Neural cell (in vitro differentiated cells): Measurements from ENCODE around the gene TMEM63B. TPM values are rescaled to one million over a fixed set of nuclear protein-coding genes. Genes with fewer than 3 reads are reported as not detected.

Source experiments
- H2AFZ ChIP-seq: fragments of 200-600, 300-800 bp; sonication (generic), shearing (Covaris generic); 2 replicates; pipeline ENCODE4 v1.6.0; 2014; ENCODE audit warnings: low read depth, mild to moderate bottlenecking, antibody characterized with exemption, low read length, moderate library complexity
- H3F3A ChIP-seq: fragments of 200-600 bp; shearing (Covaris generic); 2 replicates; pipeline ENCODE4 v1.6.1; 2016; ENCODE audit warnings: mild to moderate bottlenecking, moderate library complexity, mixed read lengths, antibody characterized with exemption, low read length; ENCODE audit not compliant: insufficient read depth, poor library complexity, severe bottlenecking
- H3K27ac ChIP-seq: fragments of 200-600, 300-800 bp; sonication (generic), shearing (Covaris generic); 2 replicates; pipeline ENCODE4 v1.5.1; 2014; ENCODE audit warnings: mild to moderate bottlenecking, low read length, moderate library complexity
- H3K27me3 ChIP-seq: fragments of 300-800, 200-600 bp; sonication (generic), shearing (Covaris generic); 2 replicates; pipeline ENCODE4 v1.6.0; 2014; ENCODE audit warnings: mild to moderate bottlenecking, low read depth, low read length, moderate library complexity; ENCODE audit not compliant: insufficient read depth
- H3K36me3 ChIP-seq: fragments of 300-800, 200-600 bp; sonication (generic), shearing (Covaris generic); 2 replicates; pipeline ENCODE4 v1.5.1; 2014; ENCODE audit warnings: mild to moderate bottlenecking, antibody characterized with exemption, low read length, moderate library complexity; ENCODE audit not compliant: insufficient read depth
- H3K4me2 ChIP-seq: fragments of 300-800, 200-600 bp; sonication (generic), shearing (Covaris generic); 2 replicates; pipeline ENCODE4 v1.6.0; 2014; ENCODE audit warnings: mild to moderate bottlenecking, low read length
- H3K4me3 ChIP-seq: fragments of 300-800, 200-600 bp; sonication (generic), shearing (Covaris generic); 2 replicates; pipeline ENCODE4 v1.5.1; 2014; ENCODE audit warnings: mild to moderate bottlenecking, low read length, moderate library complexity
- H3K79me2 ChIP-seq: fragments of 200-600 bp; shearing (Covaris generic); replicated peaks from 2 replicates; pipeline ENCODE4 v1.6.0; 2014; ENCODE audit warnings: mild to moderate bottlenecking, low read length, moderate library complexity; ENCODE audit not compliant: insufficient read depth
- H3K9ac ChIP-seq: fragments of 300-800, 200-600 bp; sonication (generic), shearing (Covaris generic); 2 replicates; pipeline ENCODE4 v1.6.1; 2016; ENCODE audit warnings: mild to moderate bottlenecking, low read length, mixed read lengths
- H3K9me2 ChIP-seq: fragments of 200-600 bp; shearing (Covaris generic); 2 replicates; pipeline ENCODE4 v1.6.1; 2016; ENCODE audit warnings: mild to moderate bottlenecking, low read length, mixed read lengths; ENCODE audit not compliant: insufficient read depth
- H3K9me3 ChIP-seq: fragments of 200-600, 300-800 bp; sonication (generic), shearing (Covaris generic); 2 replicates; pipeline ENCODE4 v1.6.1; 2016; ENCODE audit warnings: mild to moderate bottlenecking, mixed run types, low read length, moderate library complexity, mixed read lengths
- H4K20me1 ChIP-seq: fragments of 200-600 bp; shearing (Covaris generic); 2 replicates; pipeline ENCODE4 v1.6.1; 2016; ENCODE audit warnings: mild to moderate bottlenecking, mixed run types; ENCODE audit not compliant: insufficient read depth
- EP300 ChIP-seq: fragments of 450-650 bp; conservative IDR thresholded peaks from 2 replicates; pipeline ENCODE4 v1.6.1; 2014; ENCODE audit warnings: antibody characterized with exemption, mild to moderate bottlenecking, moderate library complexity; ENCODE audit not compliant: poor library complexity, severe bottlenecking
- EZH2 ChIP-seq: fragments of 200-600, 300-800 bp; shearing (Covaris generic), sonication (generic); IDR thresholded peaks from 2 replicates; pipeline ENCODE4 v1.6.1; 2014; ENCODE audit warnings: antibody characterized with exemption, low read length, borderline replicate concordance, mild to moderate bottlenecking; ENCODE audit not compliant: insufficient read depth, poor library complexity, severe bottlenecking
- MXI1 ChIP-seq: fragments of 450-650 bp; conservative IDR thresholded peaks from 2 replicates; pipeline ENCODE4 v1.6.1; 2014; ENCODE audit warnings: antibody characterized with exemption, mild to moderate bottlenecking; ENCODE audit not compliant: poor library complexity, severe bottlenecking
- POLR2AphosphoS5 ChIP-seq: IDR thresholded peaks from 2 replicates; pipeline ENCODE4 v1.6.1; 2012
- RAD21 ChIP-seq: fragments of 450-650 bp; conservative IDR thresholded peaks from 2 replicates; pipeline ENCODE4 v1.6.1; 2014; ENCODE audit warnings: antibody characterized with exemption, mild to moderate bottlenecking, moderate library complexity
- SMC3 ChIP-seq: fragments of 450-650 bp; conservative IDR thresholded peaks from 2 replicates; pipeline ENCODE4 v1.6.1; 2014; ENCODE audit warnings: antibody characterized with exemption, mild to moderate bottlenecking, moderate library complexity; ENCODE audit not compliant: poor library complexity
- TAF1 ChIP-seq: IDR thresholded peaks from 2 replicates; pipeline ENCODE4 v1.6.1; 2012; ENCODE audit warnings: low read depth
- polyA plus RNA-seq: library from polyadenylated mRNA; depleted of rRNA; stranded (reverse); fragments of >200 nt; gene quantifications from 2 replicates; pipeline ENCODE4 v1.2.3, GENCODE V29; 2014
- TF ChIP-seq, protein P1 (sequence below): IDR thresholded peaks from 2 replicates; pipeline ENCODE4 v1.6.1; 2012; ENCODE audit warnings: borderline replicate concordance
- TF ChIP-seq, protein P2 (sequence below): fragments of 450-650 bp; IDR thresholded peaks from 2 replicates; pipeline ENCODE4 v1.5.1; 2014; ENCODE audit warnings: antibody characterized with exemption, mild to moderate bottlenecking, moderate library complexity; ENCODE audit not compliant: poor library complexity, severe bottlenecking

Gene TMEM63B
- polyA plus RNA-seq, 1 donor from 2014 or later, result 49.9 TPM

DNA sequence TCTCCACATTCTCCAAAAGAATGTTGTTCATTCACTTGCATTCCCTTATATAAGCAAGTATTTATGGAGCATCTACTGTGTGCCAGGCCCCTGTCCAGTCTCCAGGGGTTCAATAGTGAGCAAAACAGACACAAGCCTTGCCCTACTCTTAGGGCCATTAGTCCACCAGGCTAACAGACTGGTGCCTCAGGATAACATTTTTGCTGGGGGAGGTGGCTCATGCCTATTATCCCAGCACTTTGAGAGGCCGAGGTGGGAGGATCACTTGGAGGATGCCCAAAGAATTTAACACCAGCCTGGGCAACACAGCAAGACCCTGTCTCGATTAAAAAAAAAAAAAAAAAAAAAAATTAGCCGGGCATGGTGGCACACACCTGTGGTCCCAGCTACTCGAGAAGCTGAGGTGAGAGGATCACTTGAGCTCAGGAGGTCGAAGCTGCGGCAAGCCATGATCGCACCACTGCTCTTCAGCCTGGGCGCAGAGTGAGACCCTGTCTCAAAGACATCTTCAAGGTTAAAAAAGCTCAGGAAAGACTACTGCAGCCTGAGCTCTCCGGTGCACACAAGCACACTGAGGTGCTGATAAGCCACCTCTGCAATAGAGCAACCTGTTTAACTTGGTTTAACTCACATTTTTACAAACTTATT, 51.2 kb downstream of the TMEM63B start:
- no peaks in the 10 kb centered on the region for H4K20me1 ChIP-seq

DNA sequence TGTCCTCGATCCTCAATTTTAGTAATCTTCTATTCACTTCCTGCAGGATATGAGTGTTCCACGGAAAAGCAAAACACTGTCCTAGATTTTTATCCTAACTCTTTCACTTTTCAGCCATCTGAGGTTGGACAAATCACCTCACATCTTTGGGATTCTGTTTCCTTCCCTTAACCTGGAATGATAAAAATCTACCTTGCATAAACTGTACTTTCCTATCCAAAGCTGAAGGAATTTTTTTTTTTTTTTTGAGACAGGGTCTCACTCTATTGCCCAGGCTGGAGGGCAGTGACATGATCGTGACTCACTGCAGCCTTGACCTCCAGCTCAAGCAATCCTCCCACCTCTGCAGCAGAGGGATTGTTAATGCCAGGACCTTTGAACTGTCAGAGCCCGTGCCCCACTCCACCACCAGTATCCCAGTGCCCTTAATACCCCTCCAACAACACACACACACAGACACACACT, 51.8 kb downstream of the TMEM63B start:
- H3K9me3 ChIP-seq, result no peaks in the 10 kb centered on the region
- H4K20me1 ChIP-seq, result no peaks in the 10 kb centered on the region
- no peaks in the 10 kb centered on the region for H3K36me3 ChIP-seq
- no peaks in the 10 kb centered on the region for H3K27me3 ChIP-seq
- H3K9me2 ChIP-seq, result no peaks in the 10 kb centered on the region
- no peak overlapping the region for H3K4me3 ChIP-seq
- no peak overlapping the region for H3K9ac ChIP-seq
- no peak overlapping the region for H2AFZ ChIP-seq
- H3K79me2 ChIP-seq, result no peaks in the 10 kb centered on the region
- H3F3A ChIP-seq, result no peaks in the 10 kb centered on the region
- H3K27ac ChIP-seq, result no peak overlapping the region
- no peak overlapping the region for H3K4me2 ChIP-seq
- TF ChIP-seq POLR2AphosphoS5, result no peak
- no peak for TF ChIP-seq RAD21
- no peak for TF ChIP-seq EP300
- TF ChIP-seq SMC3, result no peak
- no peak for TF ChIP-seq TAF1
- no peak for TF ChIP-seq EZH2
- TF ChIP-seq, protein P1, sequence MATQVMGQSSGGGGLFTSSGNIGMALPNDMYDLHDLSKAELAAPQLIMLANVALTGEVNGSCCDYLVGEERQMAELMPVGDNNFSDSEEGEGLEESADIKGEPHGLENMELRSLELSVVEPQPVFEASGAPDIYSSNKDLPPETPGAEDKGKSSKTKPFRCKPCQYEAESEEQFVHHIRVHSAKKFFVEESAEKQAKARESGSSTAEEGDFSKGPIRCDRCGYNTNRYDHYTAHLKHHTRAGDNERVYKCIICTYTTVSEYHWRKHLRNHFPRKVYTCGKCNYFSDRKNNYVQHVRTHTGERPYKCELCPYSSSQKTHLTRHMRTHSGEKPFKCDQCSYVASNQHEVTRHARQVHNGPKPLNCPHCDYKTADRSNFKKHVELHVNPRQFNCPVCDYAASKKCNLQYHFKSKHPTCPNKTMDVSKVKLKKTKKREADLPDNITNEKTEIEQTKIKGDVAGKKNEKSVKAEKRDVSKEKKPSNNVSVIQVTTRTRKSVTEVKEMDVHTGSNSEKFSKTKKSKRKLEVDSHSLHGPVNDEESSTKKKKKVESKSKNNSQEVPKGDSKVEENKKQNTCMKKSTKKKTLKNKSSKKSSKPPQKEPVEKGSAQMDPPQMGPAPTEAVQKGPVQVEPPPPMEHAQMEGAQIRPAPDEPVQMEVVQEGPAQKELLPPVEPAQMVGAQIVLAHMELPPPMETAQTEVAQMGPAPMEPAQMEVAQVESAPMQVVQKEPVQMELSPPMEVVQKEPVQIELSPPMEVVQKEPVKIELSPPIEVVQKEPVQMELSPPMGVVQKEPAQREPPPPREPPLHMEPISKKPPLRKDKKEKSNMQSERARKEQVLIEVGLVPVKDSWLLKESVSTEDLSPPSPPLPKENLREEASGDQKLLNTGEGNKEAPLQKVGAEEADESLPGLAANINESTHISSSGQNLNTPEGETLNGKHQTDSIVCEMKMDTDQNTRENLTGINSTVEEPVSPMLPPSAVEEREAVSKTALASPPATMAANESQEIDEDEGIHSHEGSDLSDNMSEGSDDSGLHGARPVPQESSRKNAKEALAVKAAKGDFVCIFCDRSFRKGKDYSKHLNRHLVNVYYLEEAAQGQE, result no peak
- TF ChIP-seq MXI1, result no peak
- TF ChIP-seq, protein P2, sequence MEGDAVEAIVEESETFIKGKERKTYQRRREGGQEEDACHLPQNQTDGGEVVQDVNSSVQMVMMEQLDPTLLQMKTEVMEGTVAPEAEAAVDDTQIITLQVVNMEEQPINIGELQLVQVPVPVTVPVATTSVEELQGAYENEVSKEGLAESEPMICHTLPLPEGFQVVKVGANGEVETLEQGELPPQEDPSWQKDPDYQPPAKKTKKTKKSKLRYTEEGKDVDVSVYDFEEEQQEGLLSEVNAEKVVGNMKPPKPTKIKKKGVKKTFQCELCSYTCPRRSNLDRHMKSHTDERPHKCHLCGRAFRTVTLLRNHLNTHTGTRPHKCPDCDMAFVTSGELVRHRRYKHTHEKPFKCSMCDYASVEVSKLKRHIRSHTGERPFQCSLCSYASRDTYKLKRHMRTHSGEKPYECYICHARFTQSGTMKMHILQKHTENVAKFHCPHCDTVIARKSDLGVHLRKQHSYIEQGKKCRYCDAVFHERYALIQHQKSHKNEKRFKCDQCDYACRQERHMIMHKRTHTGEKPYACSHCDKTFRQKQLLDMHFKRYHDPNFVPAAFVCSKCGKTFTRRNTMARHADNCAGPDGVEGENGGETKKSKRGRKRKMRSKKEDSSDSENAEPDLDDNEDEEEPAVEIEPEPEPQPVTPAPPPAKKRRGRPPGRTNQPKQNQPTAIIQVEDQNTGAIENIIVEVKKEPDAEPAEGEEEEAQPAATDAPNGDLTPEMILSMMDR, result no peak

More for the DNA sequence above, 51.2 kb downstream of the TMEM63B start:
- H3K27ac ChIP-seq, result no peak overlapping the region
- no peaks in the 10 kb centered on the region for H3K9me3 ChIP-seq
- no peaks in the 10 kb centered on the region for H3K9me2 ChIP-seq
- no peak overlapping the region for H3K4me2 ChIP-seq
- no peaks in the 10 kb centered on the region for H3K27me3 ChIP-seq
- no peaks in the 10 kb centered on the region for H3K36me3 ChIP-seq
- no peaks in the 10 kb centered on the region for H3K79me2 ChIP-seq
- no peak overlapping the region for H2AFZ ChIP-seq
- no peaks in the 10 kb centered on the region for H3F3A ChIP-seq
- H3K4me3 ChIP-seq, result no peak overlapping the region
- no peak for TF ChIP-seq EZH2
- no peak for TF ChIP-seq POLR2AphosphoS5
- TF ChIP-seq SMC3, result no peak
- no peak for TF ChIP-seq RAD21
- TF ChIP-seq, protein P2, result no peak
- TF ChIP-seq TAF1, result no peak
- TF ChIP-seq MXI1, result no peak
- TF ChIP-seq, protein P1, result no peak
- TF ChIP-seq EP300, result no peak
- no peak overlapping the region for H3K9ac ChIP-seq
